HG03565 (cell line): ENCODE results near the gene TBC1D8.
A peak's percentile ranks its signal among the peaks of the same experiment; 100 is the strongest.

Experiments used
- ATAC-seq: cut with Tn5 transposase; IDR thresholded peaks from one replicate; pipeline ENCODE4 v1.9.1; 2021; ENCODE audit warnings: mild to moderate bottlenecking, moderate library complexity; ENCODE audit not compliant: unreplicated experiment

The TBC1D8 gene

DNA sequence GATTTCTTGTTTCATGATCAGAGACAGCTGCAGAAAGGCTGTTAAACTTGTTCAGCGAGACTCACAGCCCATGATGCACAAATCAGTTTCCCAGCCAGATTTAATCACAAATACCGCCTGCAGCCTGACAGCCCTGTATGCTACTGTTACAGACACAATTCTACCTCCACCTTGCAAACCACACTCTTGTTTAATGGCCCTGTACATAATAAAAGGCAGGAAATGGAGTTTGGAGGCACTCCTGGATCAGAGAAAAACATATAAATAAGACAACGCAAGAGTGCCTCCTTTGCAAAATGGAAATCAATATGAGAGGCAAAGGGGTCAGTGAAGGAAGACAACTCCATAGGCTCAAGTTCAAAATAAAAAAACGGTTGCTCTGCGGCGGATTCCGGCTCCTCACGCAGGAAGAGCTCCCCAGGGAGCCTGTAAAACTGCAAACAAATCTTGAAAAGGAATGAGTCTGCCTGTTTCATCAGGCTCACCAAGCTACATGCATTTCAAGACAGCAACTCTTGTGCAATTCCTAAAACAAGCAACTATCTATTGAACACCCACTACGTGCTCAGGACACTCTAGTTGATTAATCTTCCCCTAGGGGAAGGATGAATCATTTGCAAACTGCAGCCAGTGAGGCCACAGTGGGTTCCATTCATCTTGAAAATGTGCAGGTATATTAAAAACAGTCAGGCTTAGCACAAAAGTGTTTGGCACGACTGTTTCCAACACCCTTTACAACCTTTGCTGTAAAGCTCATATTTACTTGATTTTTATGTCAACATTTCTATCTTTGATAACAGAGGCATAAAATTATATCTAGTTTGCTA lies 37.5 kb downstream of the TBC1D8 start:
- no peak for ATAC-seq

DNA sequence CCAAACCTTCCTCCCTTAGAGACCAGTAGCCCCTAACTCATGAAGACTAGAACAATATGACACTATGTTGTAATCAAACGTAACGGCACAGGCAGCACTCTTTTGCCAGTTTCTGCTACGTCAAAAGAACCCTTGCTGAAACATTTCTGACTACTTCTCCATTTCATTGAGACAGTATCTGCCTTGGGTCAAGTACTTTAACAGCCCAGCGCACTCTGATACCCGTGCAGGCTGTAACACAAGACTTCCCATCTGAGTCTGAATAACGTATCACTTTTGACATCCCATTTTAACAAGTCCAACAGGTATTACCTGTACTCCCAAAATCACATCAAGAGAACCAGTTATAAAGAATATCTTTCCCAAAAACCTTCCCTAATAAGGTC lies 38.4 kb downstream of the TBC1D8 start:
- no peak for ATAC-seq

DNA sequence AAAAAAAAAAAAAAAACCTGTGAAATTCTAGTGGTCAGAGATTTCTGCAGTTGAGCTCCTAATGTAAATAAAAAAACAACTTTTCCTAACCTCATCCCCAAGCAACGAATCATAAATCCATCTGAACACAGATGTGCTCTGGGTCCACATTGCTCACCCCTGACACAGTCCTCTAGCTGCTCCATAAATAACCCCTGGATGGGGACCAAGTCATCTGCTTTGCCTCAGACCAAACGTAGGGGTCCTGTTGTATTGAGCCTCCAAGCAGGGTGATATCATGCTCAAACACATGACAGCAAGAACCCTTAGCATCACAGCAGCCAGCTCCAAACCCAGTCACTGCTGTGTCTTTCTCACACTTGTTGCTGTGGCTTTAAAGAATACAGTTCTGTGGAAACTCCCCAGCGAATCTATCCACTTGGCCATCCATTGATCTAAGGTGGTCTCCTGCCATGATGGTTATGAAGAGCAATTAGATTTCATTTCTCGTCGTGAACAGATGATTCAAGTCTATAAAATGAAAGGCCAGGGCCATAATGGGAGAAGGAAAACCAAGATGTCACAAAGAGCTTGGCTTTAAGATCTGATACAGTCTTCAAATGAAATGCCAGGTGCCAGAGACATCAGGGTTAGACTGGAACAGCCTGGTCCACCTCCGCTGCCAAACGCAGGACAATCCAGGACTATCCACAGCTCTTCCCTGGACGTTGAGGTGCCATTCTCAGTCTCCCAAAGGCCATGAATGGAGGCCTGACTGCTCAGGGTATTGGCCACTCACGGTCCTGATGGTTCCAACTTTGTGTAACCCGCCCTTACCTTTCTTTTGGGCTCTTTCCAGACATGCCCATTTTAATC lies 39.0 kb downstream of the TBC1D8 start:
- no peak for ATAC-seq

DNA sequence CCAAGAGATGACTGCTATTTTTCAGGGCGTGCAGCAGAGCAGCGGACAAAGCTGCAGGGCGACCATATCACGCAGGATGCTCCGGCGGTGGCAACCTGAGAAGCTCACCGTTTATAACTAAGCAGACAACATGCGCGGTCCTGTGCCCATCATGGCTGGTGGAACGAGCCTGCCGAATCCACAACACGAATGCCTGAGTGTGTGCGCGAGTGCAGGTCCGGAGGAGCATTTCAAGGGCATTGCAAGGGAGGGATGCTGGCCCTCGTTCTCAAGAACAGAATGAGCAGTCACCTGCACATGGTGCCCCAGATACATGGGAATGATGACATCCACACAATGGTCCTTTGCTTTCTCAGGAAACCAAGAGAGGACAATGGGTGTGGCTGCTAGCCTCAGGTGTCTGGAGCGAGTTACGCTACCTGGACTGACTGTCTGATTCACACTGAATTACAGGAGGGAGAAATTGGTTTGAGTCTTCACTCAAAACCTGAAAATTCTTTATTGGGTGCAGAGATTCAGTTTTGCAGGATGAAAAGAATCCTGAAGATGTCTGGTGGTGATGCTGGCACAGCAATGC lies 39.8 kb downstream of the TBC1D8 start:
- no peak for ATAC-seq

DNA sequence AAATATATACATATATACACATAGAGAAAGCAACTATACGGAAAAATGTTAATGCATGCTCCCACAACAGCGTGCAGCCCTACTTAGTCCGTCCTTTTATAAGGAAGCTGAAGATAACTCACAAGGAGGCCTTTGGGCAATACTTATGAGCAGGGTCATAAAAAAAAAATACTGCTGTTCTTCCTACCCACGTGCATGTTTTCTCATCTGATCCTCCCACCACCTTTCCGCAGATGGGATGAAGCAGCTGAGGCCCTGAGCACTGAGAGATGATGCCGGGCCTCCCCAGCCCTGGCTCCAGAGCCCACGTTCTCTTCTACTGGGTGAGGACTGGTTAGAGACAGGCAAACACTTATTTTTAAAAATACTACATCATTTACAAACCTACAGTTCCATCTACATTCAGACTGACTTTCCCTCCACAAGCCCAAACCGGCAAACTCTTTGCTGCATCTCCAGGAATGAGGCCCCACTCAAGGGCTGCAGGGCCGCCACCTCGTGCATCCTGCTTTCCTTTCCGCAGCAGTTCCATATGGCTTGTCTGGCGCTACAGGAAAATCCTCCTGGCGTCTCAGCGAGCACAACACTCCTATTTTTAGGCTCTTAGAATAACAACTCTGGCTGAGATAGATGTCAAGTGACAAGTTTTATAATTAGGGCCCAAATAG lies 41.6 kb downstream of the TBC1D8 start:
- no peak for ATAC-seq

DNA sequence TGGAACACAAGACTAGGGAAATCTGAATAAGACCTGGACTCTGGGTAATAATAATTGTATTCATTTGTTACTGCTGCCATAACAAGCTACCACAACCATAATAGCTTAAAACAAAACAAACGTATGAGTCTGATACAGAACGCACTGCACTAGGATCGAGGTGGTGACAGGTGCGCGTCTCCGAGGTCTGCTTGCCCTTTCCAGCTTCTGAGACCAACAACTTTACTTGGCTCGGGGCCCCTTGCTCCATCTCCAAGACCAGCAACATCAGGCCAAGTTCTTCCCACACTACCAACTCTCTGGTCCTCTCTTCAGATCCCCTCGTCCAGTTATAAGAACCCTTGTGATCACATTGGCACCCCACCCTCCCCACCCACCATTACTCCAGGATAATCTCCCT lies 42.8 kb downstream of the TBC1D8 start:
- no peak for ATAC-seq

DNA sequence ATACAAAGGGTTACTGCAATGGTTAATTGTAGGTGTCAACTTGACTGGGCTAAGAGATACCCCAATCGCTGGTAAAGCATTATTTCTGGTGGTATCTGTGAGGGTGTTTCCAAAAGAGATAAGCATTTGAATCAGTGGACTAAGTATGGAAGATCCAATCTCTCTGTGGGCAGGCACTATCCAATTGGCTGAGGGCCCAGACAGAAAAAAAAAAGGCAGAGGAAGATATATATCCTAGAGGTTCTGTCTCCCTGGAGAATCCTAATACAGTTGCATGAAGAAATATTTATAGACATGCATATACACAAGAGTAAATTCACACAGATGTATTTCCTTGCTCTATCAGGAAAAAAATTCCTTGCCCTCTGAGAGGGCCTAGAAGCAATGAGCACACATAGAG lies 43.9 kb downstream of the TBC1D8 start:
- ATAC-seq: no peak

DNA sequence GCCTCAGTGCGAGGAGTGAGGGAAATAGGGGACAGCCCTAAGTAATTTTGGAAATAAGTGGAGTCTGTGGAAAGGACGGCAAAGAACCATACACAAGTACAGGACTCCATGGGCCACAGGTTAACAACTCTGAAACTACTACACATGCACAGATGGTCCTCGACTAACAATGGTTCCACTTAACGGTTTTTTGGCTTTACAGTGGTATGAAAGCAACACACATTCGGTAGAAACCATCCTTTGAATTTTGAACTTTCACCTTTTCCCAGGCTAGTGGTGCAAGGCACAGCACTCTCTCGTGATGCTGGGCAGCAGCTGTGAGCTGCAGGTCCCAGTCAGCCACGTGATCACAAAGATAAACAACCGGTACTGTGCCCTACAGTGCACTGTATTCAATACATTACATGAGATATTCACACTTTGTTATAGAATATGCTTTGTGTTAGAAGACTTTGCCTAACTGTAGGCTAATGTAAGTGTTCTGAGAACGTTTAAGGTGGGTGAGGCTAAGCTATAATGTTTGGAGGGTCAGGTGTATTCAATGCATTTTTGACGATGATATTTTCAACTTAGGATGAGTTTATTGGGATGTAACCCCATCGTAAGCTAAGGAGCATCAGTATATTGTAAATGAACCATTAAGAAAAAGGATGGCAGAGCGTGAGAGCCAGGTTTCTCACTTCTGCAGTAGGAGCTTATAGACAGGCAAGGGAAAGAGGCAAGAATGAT lies 44.6 kb downstream of the TBC1D8 start:
- no peak for ATAC-seq

DNA sequence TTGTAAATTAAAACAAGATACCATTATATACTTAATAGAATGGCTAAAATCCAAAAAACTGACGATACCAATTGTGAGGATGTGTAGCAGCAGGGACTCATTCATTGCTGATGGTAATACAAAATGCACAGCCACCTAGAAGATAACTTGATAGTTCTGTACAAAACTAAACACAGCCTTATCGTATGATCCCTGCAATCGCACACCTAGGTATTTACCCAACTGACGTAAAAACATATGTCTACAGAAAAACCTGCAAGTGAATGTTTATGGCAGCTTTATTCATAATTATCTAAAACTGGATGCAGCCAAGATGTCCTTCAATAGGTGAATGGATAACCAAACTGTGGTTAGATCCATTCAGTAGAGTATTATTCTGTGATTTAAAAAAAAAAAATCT lies 45.5 kb downstream of the TBC1D8 start:
- ATAC-seq: no peak

DNA sequence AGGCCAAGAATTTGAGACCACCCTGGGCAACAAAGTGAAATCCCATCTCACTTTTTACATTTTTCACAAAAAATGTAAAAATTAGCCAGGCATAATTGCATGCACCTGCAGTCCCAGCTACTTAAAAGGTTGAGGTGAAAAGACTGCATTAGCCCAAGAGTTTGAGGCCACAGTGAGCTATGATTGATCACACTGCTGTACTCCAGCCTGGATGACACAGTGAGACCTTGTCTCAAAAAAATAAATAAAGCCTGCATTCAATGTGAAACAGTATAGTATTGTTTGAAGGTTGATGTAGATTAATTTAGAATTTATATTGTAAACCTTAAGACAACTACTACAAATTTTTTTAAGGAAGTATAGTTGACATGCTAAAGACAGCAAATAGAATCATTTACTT lies 53.5 kb downstream of the TBC1D8 start:
- no peak for ATAC-seq

DNA sequence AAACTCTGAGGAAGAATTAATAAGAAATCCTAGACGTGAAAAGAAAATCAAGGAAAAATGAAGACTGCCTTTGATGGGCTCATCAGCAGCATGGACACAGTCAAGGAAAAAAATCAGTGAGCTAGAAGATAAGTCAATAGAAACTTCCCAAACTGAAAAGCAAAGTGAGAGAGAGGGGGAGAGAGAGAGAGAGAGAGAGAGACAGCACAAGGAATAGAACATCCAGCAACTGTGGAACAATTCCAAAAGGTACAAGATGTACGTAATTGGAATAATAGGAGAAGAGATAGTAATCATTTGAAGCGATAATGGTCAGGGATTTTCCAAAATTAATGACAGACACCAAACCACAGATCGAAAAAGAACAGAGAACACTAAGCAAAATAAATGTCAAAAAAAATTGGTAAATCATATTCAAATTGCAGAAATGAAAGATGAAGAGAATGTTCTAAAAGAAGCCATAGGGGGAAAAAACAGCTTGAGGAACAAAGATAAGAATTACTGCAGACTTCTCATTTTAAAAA lies 54.5 kb downstream of the TBC1D8 start:
- ATAC-seq: no peak

DNA sequence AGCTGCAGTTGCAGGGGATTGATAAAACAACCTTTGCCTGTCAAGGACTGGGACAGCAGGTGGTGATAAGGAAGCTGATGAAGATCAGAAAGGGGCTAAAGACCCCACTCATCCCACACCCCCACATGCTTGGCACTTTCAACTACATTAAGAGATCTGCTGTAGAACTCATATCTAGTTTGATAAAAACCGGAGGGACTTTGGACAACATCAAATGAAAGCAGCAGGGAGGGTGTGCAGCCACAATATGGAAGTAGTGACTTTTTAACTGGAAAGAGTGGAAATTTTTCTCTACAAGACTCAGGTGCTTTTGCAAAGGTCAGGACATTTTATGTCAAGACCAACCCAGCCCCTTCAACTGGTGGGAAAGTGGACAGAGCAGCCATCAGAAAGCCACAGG lies 56.8 kb downstream of the TBC1D8 start:
- ATAC-seq: no peak

DNA sequence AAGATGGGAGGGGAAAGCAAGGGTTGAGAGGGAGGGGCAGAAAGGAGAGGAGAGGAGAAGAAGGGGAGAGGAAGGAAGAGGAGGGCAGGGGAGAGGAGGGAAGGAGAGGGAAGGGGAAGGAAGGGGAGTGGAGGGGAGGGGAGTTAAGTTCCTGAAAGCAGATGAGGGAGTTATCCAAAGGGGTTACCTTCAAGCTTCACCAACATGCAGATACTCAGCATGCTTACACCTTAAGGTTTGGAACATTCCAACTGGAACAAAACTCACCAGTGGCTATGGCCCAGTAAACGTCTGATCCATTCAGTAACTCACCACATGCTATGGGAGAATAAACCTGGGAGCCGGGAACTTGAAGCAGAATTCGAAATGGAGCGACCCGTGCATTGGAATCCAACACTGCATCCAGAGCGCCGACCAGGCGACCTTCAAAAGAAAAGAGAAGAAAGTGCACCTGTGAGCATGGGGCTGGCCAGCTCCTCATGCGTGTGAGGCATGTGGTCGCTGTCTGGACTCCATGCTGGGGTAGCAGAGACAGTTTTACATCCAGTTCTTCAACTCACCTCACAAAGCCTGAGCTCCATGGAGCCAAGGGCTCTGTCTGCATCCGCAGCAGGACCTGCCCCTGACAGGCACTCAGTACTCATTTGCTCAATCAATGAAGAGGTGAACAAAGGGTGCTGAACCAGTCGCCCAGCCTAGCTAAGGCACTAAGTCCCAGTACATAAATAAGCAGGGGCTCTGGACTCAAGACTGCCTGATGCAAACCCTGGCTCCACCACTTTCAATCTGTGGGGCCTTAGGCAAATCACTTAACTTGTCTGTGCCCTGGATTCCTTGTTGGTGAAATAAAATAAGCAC lies 61.0 kb downstream of the TBC1D8 start:
- ATAC-seq: no peak

DNA sequence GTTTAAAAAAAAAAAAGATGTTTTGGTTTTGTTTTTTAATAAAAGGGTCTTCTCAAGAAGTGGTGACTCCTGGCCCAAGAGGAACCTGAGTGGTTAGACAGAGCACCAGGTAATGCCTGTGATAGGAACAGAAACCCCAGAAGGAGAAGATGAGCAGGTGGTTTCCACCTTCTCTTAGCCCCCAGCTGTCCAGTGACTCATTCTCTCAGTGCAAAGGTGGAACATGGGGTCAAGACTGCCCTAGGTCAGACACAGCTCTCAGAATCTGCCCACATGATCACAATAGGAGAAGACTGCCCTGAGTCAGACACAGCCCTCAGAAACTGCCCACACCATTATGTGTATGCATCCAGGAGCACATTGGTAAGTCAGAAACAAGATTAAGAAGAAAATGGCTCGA lies 61.8 kb downstream of the TBC1D8 start:
- peak; percentile 83 for ATAC-seq

DNA sequence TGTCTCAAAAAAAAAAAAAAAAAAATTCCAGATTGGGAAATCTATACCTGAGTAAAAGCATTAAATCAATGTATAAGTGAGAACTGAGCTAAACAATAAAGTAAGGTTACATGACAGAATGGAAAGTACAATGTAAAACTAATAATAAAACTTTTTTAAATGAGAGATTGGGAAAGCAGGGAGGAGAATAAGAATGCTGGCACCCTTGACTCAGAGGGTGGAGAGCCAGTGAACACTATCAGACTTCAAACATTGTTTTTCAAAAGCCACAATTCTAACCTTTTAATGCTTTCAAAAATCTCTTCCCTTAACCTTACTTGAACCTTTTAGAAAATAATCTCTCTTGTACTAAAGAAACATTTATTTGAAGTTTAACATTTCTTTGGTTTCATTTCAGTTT lies 63.5 kb downstream of the TBC1D8 start:
- ATAC-seq: no peak

DNA sequence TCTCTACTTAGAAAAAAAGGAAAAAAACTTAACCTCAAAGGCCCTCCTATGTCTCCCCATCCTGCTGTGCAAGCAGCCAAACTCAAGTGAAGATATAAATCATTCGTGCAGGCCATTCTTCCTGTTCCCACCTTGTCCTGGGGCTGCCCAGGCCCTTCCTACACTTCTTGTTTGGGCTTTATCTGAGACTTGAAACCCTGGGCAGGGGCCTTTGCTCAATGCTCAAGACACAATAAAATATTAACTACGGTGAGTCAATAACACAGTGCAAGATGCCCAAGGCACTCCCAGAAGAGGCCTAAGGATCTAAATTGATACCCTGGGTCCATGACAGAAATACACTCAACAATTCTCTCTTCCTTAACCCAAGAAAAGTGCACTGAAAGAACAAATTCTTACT lies 67.6 kb downstream of the TBC1D8 start:
- no peak for ATAC-seq

DNA sequence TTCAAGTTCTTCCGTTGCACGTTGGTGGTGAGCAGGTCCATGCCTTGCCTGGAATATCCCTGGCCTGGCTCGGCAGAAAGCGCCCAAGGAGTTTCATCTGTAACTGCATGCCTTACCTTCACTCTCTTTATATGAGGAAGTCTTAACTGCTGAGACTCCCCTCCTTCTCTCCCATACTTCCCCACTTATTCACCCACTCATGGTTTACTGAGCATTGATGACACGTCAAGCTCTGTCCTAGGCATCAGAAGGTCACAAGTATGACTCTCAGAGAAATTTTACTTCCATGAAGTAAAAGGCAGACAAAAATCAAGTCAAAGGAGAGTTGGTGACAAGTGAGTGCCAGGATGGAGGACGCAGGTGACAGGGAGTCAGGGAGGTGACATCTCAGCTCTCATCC lies 68.2 kb downstream of the TBC1D8 start:
- no peak for ATAC-seq

DNA sequence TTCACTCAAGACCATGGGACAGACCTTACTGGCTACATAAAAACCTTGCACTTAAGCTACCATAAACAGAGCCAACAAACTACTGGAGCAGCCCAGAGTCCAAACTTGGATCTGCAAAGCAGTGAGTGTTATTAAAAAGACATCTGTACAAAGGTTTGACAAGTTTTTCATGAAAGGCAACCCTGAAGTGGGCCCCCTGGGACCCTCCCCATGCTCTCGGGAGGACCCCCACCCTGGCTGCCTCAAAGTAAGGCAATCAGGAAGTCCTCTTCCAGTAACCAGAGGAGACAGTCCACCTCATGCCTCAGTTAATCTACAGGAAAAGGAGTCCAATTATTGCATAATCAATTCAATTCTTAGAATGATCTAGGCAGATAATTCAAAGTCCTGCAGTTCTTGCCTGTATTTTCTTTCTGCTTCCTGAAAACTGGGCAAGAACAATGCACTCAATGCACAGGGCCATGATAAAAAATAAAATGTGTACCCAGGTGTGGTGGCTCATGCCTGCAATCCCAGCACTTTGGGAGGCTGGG lies 69.7 kb downstream of the TBC1D8 start:
- no peak for ATAC-seq
